ENCODE data around the gene CACNA1I. TPM values are rescaled to one million over a fixed set of nuclear protein-coding genes. Genes with fewer than 3 reads are reported as not detected.

CACNA1I gene
- total RNA-seq, 1 donor from 2014 or later = 0.06 TPM

DNA sequence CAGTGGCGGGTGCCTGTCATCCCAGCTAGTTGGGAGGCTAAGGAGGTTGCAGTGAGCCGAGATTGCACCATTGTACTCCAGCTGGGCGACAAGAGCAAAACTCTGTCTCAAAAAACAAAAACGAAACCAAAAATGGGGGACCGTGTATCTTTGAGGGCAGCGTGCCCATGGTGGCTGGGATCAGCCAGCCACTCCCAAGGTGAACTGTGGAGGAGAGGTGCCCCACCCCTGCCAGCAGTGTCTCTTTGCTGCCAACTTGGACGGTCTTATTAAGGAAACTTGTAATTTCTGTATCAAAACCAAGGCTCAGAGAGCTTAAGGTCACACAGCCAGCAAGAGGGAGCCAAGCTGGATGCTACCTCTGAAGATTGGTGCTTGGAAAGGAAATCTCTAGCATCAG is 147.7 kb downstream of the CACNA1I start:
- H3K4me3 ChIP-seq (ENCODE audit: low read depth, low read length) = no peak overlapping the region
- TF ChIP-seq, protein P1, sequence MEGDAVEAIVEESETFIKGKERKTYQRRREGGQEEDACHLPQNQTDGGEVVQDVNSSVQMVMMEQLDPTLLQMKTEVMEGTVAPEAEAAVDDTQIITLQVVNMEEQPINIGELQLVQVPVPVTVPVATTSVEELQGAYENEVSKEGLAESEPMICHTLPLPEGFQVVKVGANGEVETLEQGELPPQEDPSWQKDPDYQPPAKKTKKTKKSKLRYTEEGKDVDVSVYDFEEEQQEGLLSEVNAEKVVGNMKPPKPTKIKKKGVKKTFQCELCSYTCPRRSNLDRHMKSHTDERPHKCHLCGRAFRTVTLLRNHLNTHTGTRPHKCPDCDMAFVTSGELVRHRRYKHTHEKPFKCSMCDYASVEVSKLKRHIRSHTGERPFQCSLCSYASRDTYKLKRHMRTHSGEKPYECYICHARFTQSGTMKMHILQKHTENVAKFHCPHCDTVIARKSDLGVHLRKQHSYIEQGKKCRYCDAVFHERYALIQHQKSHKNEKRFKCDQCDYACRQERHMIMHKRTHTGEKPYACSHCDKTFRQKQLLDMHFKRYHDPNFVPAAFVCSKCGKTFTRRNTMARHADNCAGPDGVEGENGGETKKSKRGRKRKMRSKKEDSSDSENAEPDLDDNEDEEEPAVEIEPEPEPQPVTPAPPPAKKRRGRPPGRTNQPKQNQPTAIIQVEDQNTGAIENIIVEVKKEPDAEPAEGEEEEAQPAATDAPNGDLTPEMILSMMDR (conservative IDR thresholded peaks at IDR 0.05; ENCODE audit: low read depth, low read length) = no peak
- DNase-seq (ENCODE audit: low read depth) = no peak

DNA sequence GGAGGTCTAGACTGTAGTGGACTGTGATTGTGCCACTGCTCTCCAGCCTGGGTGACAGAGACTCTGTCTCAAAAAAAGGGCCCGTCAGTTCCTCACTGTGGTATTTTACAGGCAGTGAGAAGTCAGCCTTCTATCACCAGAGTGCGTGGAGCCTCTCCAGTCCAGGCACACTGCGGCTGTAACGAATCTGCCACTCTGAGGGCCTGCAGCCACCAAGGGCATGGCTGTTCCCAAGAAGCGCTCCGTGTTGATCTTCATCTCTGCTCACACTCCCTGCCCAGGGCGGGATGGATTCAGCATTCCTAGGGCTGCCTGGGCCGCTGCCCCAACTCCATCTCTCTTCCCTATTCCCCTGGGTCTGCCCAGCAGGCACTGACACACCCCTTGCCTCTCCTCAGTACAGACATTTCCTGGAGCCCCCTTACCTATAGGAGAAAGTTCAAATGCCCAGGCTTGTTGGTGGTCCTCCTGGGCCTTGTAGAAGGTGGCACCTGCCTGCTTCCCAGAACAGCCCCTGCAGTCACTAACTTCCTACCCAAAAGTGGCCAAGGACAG is 148.4 kb downstream of the CACNA1I start:
- DNase-seq (ENCODE audit: low read depth) = no peak
- H3K4me3 ChIP-seq (ENCODE audit: low read depth, low read length) = no peak overlapping the region
- TF ChIP-seq, protein P1 (conservative IDR thresholded peaks at IDR 0.05; ENCODE audit: low read depth, low read length) = no peak

DNA sequence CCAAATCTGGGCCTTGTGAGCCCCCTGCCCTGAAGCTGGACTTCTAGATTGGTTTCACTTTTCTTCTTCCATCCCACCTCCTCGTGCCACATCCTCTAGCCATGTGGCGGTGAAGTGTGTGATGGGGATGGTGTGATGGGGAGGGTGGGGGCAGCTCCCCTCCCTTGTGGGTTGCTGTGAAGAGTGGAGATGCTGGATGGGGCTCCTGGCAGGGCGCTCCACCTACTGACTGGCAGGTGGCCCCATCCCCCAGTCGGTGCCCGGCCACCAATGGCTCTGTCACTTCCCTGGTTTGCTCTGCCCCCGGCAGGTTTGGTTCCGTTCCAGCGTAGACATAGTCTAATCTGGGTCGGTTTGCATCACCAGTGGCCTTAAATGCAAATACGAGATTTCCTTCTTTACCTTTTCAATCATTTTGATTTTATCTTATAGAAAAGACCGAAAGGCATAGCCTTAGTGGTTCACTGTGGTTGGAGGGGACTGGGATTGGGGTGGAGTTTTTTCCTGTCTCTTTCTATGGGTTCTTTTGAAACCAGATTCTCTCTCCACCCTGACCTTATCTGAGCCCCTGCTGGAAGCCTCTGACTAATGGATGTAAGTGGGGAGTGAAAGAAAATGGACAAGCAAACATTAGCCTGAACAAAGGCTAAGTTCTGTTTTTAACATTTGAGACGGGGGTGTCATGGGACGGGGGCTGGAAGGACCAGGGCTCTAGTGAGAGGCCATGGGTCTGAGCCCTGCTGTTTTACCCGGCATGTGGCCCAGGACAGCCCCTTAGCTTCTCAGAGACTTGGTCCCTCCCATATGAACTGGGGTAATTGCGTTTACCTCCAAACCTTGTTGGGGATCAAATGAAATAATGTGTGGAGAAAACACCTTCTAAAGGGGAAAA is 149.3 kb downstream of the CACNA1I start:
- TF ChIP-seq, protein P1 (conservative IDR thresholded peaks at IDR 0.05; ENCODE audit: low read depth, low read length) = no peak
- DNase-seq (ENCODE audit: low read depth) = no peak
- no peak overlapping the region for H3K4me3 ChIP-seq (ENCODE audit: low read depth, low read length)

DNA sequence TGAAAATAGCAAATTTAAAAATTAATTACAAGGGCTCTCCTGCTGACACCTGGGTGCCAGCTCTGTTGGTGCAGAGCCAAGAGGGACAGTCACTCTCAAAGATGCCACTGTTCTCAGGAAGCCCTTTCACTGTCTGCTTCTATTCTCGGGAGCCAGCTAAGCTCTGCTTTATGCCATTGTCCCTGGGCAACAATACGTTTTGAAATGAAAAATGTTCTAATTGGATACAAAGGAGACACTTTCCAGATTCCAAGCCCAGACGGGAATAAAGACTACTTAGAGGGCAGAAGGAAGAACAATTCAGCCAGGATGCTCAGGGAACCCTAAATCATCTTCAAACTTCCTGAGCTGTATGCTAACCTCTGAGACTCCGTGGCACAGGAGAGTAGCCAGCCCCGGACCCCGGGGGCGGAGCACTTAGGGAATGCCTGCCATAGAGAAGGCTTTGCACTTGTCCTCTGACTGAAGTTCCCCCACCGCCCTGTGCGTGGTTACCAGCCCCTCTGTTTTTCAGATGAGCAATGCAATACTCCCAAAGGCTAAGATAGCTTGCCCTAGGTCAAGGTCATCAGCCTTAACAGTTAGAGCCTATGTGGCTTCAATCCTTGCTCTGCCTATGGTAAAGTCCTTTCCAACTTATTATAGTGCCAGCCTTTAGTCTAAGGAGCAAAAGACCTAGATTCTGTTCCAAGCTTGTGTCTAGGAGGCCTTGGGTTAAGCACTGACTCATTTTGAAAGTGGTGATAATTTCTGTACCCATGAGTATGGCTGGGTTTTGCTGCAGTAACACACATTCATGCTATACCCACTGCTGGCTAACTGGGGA is 150.9 kb downstream of the CACNA1I start:
- H3K4me3 ChIP-seq (ENCODE audit: low read depth, low read length) = no peak overlapping the region
- no peak for DNase-seq (ENCODE audit: low read depth)
- TF ChIP-seq, protein P1 (conservative IDR thresholded peaks at IDR 0.05; ENCODE audit: low read depth, low read length) = no peak

DNA sequence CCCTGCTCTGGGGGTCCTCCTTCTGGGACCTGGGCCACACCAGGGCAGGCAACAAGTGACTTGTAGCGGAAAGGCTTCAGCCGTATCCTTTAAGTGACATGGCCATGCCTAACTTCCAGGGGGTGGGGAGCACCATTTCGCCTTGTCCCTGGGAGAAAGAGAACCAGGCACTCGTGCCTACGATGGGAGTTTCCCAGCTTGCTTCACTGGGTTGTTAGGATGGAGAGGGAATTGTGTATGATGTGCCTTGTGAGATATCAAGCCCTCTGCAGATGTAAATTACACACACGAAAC is 151.4 kb downstream of the CACNA1I start:
- DNase-seq (ENCODE audit: low read depth) = no peak
- no peak overlapping the region for H3K4me3 ChIP-seq (ENCODE audit: low read depth, low read length)
- TF ChIP-seq, protein P1 (conservative IDR thresholded peaks at IDR 0.05; ENCODE audit: low read depth, low read length) = no peak

DNA sequence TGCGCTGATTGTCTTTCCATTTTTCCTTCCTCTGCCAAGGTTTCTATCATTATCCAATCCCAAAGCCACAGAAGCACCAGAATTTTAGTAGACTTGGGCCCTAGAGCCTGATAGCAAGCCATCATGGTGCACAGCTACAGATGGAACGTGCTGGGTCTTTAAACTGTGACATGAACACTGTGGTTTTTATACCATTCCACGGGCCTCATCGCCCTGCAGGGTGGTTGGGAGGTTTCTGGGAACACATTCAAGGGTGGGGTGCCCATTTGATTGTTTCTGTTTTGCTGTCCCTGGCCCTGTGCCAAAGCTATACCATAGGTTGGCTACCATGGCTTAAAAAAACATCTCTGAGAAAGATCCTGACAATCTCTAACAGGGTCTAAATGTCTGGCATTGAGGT is 151.9 kb downstream of the CACNA1I start:
- no peak overlapping the region for H3K4me3 ChIP-seq (ENCODE audit: low read depth, low read length)
- DNase-seq (ENCODE audit: low read depth) = no peak
- TF ChIP-seq, protein P1 (conservative IDR thresholded peaks at IDR 0.05; ENCODE audit: low read depth, low read length) = no peak
